ES-I3 (cell line): ENCODE data around the gene SHE.

Source experiments
- H3K36me3 ChIP-seq: 2 replicates; pipeline ENCODE4 v1.6.1; 2013; ENCODE audit warnings: mild to moderate bottlenecking, low read length, control low read depth, moderate library complexity; ENCODE audit not compliant: insufficient read depth
- H3K4me1 ChIP-seq: 2 replicates; pipeline ENCODE4 v1.6.1; 2013; ENCODE audit warnings: mild to moderate bottlenecking, control low read depth, low read length; ENCODE audit not compliant: insufficient read depth
- H3K9ac ChIP-seq: 2 replicates; pipeline ENCODE4 v1.6.1; 2013; ENCODE audit warnings: low read depth, mild to moderate bottlenecking, low read length, moderate library complexity
- H3K9me3 ChIP-seq: 2 replicates; pipeline ENCODE4 v1.6.1; 2013; ENCODE audit warnings: mild to moderate bottlenecking, low read length, moderate library complexity; ENCODE audit not compliant: control insufficient read depth, insufficient read depth

Gene SHE

GRCh38 chr1:154454386-154455120, 47.7 kb downstream of the SHE start:
- H3K36me3 ChIP-seq = no peaks in the 10 kb centered on the region
- H3K9ac ChIP-seq = no peak overlapping the region
- no peaks in the 10 kb centered on the region for H3K9me3 ChIP-seq
- peaks cover 4% of the 10 kb centered on the region; the same call in 1 of the 2 replicates for H3K4me1 ChIP-seq

GRCh38 chr1:154453574-154454352, 48.4 kb downstream of the SHE start:
- peaks cover 4% of the 10 kb centered on the region; the same call in 1 of the 2 replicates for H3K4me1 ChIP-seq
- H3K9me3 ChIP-seq = no peaks in the 10 kb centered on the region
- H3K36me3 ChIP-seq = no peaks in the 10 kb centered on the region
- H3K9ac ChIP-seq = no peak overlapping the region

- Histone ChIP-seq H3K4me1 (peaks cover 4% of the 10 kb centered on the region; the same call in 1 of the 2 replicates), H3K9ac (no peak overlapping the region), H3K9me3 (no peaks in the 10 kb centered on the region), H3K36me3 (no peaks in the 10 kb centered on the region)
Measured at GRCh38 chr1:154453161-154453560, 49.1 kb downstream of the SHE start.

GRCh38 chr1:154448331-154448811, 53.8 kb downstream of the SHE start:
- H3K9me3 ChIP-seq = no peaks in the 10 kb centered on the region
- H3K36me3 ChIP-seq = no peaks in the 10 kb centered on the region
- peaks cover 9% of the 10 kb centered on the region; the same call in 1 of the 2 replicates for H3K4me1 ChIP-seq
- H3K9ac ChIP-seq = no peak overlapping the region

GRCh38 chr1:154446789-154447188, 55.4 kb downstream of the SHE start:
- no peak overlapping the region for H3K9ac ChIP-seq
- no peaks in the 10 kb centered on the region for H3K9me3 ChIP-seq
- peaks cover 12% of the 10 kb centered on the region; the same call in 1 of the 2 replicates for H3K4me1 ChIP-seq
- H3K36me3 ChIP-seq = no peaks in the 10 kb centered on the region

GRCh38 chr1:154446292-154446691, 55.9 kb downstream of the SHE start:
- H3K9me3 ChIP-seq = no peaks in the 10 kb centered on the region
- H3K36me3 ChIP-seq = no peaks in the 10 kb centered on the region
- H3K9ac ChIP-seq = no peak overlapping the region
- peaks cover 17% of the 10 kb centered on the region for H3K4me1 ChIP-seq

- peaks cover 20% of the 10 kb centered on the region for H3K4me1 ChIP-seq
- H3K9me3 ChIP-seq = no peaks in the 10 kb centered on the region
- H3K9ac ChIP-seq = no peak overlapping the region
- no peaks in the 10 kb centered on the region for H3K36me3 ChIP-seq
Measured at GRCh38 chr1:154445040-154445472, 57.2 kb downstream of the SHE start.

GRCh38 chr1:154443274-154444013, 58.8 kb downstream of the SHE start:
- peaks cover 20% of the 10 kb centered on the region for H3K4me1 ChIP-seq
- no peak overlapping the region for H3K9ac ChIP-seq
- no peaks in the 10 kb centered on the region for H3K36me3 ChIP-seq
- no peaks in the 10 kb centered on the region for H3K9me3 ChIP-seq

- no peaks in the 10 kb centered on the region for H3K36me3 ChIP-seq
- H3K9ac ChIP-seq = no peak overlapping the region
- peaks cover 20% of the 10 kb centered on the region for H3K4me1 ChIP-seq
- H3K9me3 ChIP-seq = no peaks in the 10 kb centered on the region
Measured at GRCh38 chr1:154442006-154442740, 60.0 kb downstream of the SHE start.

GRCh38 chr1:154441241-154441888, 60.8 kb downstream of the SHE start:
- H3K9me3 ChIP-seq = no peaks in the 10 kb centered on the region
- H3K4me1 ChIP-seq = peaks cover 17% of the 10 kb centered on the region
- H3K9ac ChIP-seq = no peak overlapping the region
- H3K36me3 ChIP-seq = no peaks in the 10 kb centered on the region

- Histone ChIP-seq H3K36me3 (no peaks in the 10 kb centered on the region), H3K4me1 (peaks cover 12% of the 10 kb centered on the region), H3K9me3 (no peaks in the 10 kb centered on the region), H3K9ac (no peak overlapping the region)
Measured at GRCh38 chr1:154440036-154440804, 62.0 kb downstream of the SHE start.

GRCh38 chr1:154436433-154436832, 65.8 kb downstream of the SHE start:
- Histone ChIP-seq H3K9me3 (no peaks in the 10 kb centered on the region), H3K9ac (no peak overlapping the region), H3K4me1 (peaks cover 20% of the 10 kb centered on the region), H3K36me3 (no peaks in the 10 kb centered on the region)
